NK-92 (cell line): ENCODE data around the gene B4GALNT4.
"Not testable (repeated sequence)": the region's sequence is repeated elsewhere in the genome, so short reads cannot be mapped to it uniquely, and the experiment has no call there.

Source experiments
- DNase-seq: peaks from one replicate; lab custom pipeline; 2025; ENCODE audit not compliant: unreplicated experiment; lab: John Stamatoyannopoulos, UW

The B4GALNT4 gene

GRCh38 chr11:334264-334994, 34.9 kb upstream of the B4GALNT4 start:
- no peak for DNase-seq

- no peak for DNase-seq
Measured at GRCh38 chr11:335779-336658, 33.3 kb upstream of the B4GALNT4 start.

- DNase-seq = no peak
Measured at GRCh38 chr11:336659-337198, 32.6 kb upstream of the B4GALNT4 start.

GRCh38 chr11:337711-338110, 31.6 kb upstream of the B4GALNT4 start:
- no peak for DNase-seq

GRCh38 chr11:339963-340362, 29.3 kb upstream of the B4GALNT4 start:
- DNase-seq = no peak

GRCh38 chr11:340539-341512, 28.5 kb upstream of the B4GALNT4 start:
- DNase-seq = no peak

- no peak for DNase-seq
Measured at GRCh38 chr11:342328-342727, 27.0 kb upstream of the B4GALNT4 start.

GRCh38 chr11:344836-345578, 24.3 kb upstream of the B4GALNT4 start:
- DNase-seq = no peak

- DNase-seq = no peak
Measured at GRCh38 chr11:346529-346928, 22.8 kb upstream of the B4GALNT4 start.

- not testable (repeated sequence) for DNase-seq
Measured at GRCh38 chr11:349270-349954, 19.9 kb upstream of the B4GALNT4 start.

- DNase-seq = not testable (repeated sequence)
Measured at GRCh38 chr11:350033-350722, 19.1 kb upstream of the B4GALNT4 start.

GRCh38 chr11:350723-351255, 18.5 kb upstream of the B4GALNT4 start:
- DNase-seq = no peak

- no peak for DNase-seq
Measured at GRCh38 chr11:351411-351810, 17.9 kb upstream of the B4GALNT4 start.

GRCh38 chr11:352456-353031, 16.8 kb upstream of the B4GALNT4 start:
- no peak for DNase-seq

GRCh38 chr11:353179-353873, 16.0 kb upstream of the B4GALNT4 start:
- no peak for DNase-seq

GRCh38 chr11:355581-356458, 13.5 kb upstream of the B4GALNT4 start:
- DNase-seq = no peak

- no peak for DNase-seq
Measured at GRCh38 chr11:356610-357009, 12.7 kb upstream of the B4GALNT4 start.
